ENCODE measurements around the gene RBM39. TPM values are rescaled to one million over a fixed set of nuclear protein-coding genes. Genes with fewer than 3 reads are reported as not detected.
A peak's percentile ranks its signal among the peaks of the same experiment; 100 is the strongest.

Gene RBM39
- total RNA-seq, 1 donor from 2014 or later, result 515 TPM

GRCh38 chr20:35702824-35703695 lies 39.0 kb downstream of the RBM39 start:
- Mint-ChIP-seq H3K4me3 (ENCODE audit: low read depth) (no peak overlapping the region), H3K27me3 (no peaks in the 10 kb centered on the region), H3K9me3 (ENCODE audit: low read depth) (no peaks in the 10 kb centered on the region), H3K4me1 (ENCODE audit: low read depth) (peaks cover 20% of the 10 kb centered on the region), H3K36me3 (ENCODE audit: insufficient read depth) (peaks cover 18% of the 10 kb centered on the region), H3K27ac (peak overlapping the region; percentile 84)
- no peak for DNase-seq (ENCODE audit: low spot score, unreplicated experiment)
- TF ChIP-seq CTCF (IDR thresholded peaks at IDR 0.05; ENCODE audit: unreplicated experiment), result no peak

GRCh38 chr20:35702051-35702823 lies 39.8 kb downstream of the RBM39 start:
- H3K36me3 Mint-ChIP-seq (ENCODE audit: insufficient read depth), result peaks cover 18% of the 10 kb centered on the region
- no peak for DNase-seq (ENCODE audit: low spot score, unreplicated experiment)
- H3K27me3 Mint-ChIP-seq, result no peaks in the 10 kb centered on the region
- peaks cover 28% of the 10 kb centered on the region for H3K4me1 Mint-ChIP-seq (ENCODE audit: low read depth)
- peak overlapping the region; percentile 84 for H3K27ac Mint-ChIP-seq
- no peak overlapping the region for H3K4me3 Mint-ChIP-seq (ENCODE audit: low read depth)
- no peak for TF ChIP-seq CTCF (IDR thresholded peaks at IDR 0.05; ENCODE audit: unreplicated experiment)
- no peaks in the 10 kb centered on the region for H3K9me3 Mint-ChIP-seq (ENCODE audit: low read depth)

GRCh38 chr20:35700625-35701148 lies 41.4 kb downstream of the RBM39 start:
- H3K9me3 Mint-ChIP-seq (ENCODE audit: low read depth), result no peaks in the 10 kb centered on the region
- peaks cover 28% of the 10 kb centered on the region for H3K4me1 Mint-ChIP-seq (ENCODE audit: low read depth)
- TF ChIP-seq CTCF (IDR thresholded peaks at IDR 0.05; ENCODE audit: unreplicated experiment), result no peak
- peaks cover 13% of the 10 kb centered on the region for H3K36me3 Mint-ChIP-seq (ENCODE audit: insufficient read depth)
- DNase-seq (ENCODE audit: low spot score, unreplicated experiment), result no peak
- peak overlapping the region; percentile 90 for H3K4me3 Mint-ChIP-seq (ENCODE audit: low read depth)
- peak overlapping the region; percentile 73 for H3K27ac Mint-ChIP-seq
- no peaks in the 10 kb centered on the region for H3K27me3 Mint-ChIP-seq

GRCh38 chr20:35699957-35700624 lies 42.0 kb downstream of the RBM39 start:
- no peak for TF ChIP-seq CTCF (IDR thresholded peaks at IDR 0.05; ENCODE audit: unreplicated experiment)

More at GRCh38 chr20:35699957-35700624, 42.0 kb downstream of the RBM39 start:
- no peak for DNase-seq (ENCODE audit: low spot score, unreplicated experiment)
- peak overlapping the region; percentile 90 for H3K4me3 Mint-ChIP-seq (ENCODE audit: low read depth)
- H3K36me3 Mint-ChIP-seq (ENCODE audit: insufficient read depth), result peaks cover 11% of the 10 kb centered on the region
- no peaks in the 10 kb centered on the region for H3K9me3 Mint-ChIP-seq (ENCODE audit: low read depth)
- H3K4me1 Mint-ChIP-seq (ENCODE audit: low read depth), result peaks cover 28% of the 10 kb centered on the region
- peak overlapping the region; percentile 98 for H3K27ac Mint-ChIP-seq
- H3K27me3 Mint-ChIP-seq, result no peaks in the 10 kb centered on the region

Data from progenitor cell of endocrine pancreas (in vitro differentiated cells).